Stimulated activated naive CD4-positive, alpha-beta T cell treated with Interleukin-2 at 50 U/mL for 16 hours (primary cell): ENCODE data around the gene CPEB2.

Experiments
- DNase-seq: peaks from one replicate; lab custom pipeline; 2025; lab: John Stamatoyannopoulos, UW

The CPEB2 gene

DNA sequence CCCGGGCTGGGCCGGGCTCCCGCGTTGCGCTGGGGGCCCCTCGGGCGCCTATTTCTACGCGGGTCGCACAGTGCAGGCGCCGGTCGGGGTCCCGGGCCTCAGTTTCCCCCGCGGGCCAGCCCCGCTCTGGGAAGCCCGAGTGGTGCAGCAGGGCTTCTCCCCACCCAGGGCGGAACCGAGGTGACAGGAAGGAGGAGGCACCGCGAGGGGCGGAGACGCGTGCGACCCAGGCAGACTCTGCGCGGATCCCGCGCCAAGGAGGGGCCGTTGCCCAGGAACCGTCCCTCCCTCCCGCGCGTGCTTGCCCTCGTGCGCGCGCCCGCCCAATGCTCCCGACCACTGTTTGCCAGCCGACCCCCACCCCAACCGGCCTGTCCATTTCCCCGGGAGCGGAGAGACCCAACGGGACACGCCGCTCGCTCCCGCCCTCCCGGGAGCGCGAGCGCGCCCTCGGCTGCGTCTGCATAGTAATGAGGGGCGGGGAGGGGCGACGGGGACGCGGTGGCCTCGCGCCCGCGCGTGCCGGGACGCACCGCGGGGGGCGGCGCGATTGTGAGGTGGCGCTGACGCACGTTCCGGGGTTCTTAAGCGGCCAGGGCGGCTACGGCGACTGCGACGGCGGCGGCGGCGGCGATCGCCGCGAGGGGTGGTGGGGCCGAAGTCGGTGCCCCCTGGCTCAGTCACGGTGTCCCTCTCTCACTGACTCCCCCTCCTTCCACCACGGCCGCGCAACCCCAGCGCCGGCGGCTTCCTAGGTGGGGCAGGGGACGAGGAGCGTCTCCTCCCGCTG is at the start of gene CPEB2:
TSS of gene CPEB2 (plus strand) at position 613 of the 790 bp plus-strand sequence. CDS start 193 bp downstream, outside the sequence.
- DNase-seq, result peak; percentile 94

DNA sequence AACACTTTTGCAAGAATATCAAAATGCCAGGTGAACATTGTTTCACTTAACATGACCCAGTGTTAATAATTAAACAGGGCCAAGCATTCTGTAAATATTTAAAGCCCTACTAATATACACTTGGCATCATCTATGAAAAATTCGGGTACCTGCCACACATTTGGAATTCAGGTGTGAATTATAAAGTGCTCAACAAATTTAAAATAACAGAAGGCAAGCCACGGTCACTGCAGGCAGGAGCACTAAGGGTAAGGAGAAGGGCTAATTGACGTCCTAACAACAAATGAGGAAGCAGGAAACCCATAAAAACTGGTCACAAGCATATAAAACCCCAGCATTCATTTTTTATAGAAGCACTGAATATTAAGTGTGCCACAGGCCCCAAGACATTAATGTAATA is 43.8 kb upstream of the CPEB2 start:
- DNase-seq, result no peak

DNA sequence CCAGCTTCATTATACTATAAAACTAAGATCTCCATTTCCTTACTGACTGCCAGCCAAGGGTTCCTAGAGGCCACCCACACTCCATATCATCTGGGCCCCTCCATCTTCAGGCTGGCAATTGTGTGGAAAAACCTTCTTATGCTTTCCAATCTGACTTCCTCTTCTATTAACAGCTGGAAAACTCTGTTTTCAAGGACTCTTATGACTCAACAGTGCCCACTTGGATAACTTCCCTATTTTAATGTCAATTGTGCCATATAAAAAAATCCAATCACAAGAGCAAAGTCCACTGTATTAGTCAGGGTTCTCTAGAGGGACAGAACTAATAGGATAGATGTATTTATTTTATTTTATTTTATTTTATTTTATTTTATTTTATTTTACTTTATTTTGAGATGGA is 41.0 kb upstream of the CPEB2 start:
- no peak for DNase-seq

GRCh38 chr4:14965071-14965470 is 37.2 kb upstream of the CPEB2 start:
- no peak for DNase-seq

GRCh38 chr4:14967982-14968381 is 34.3 kb upstream of the CPEB2 start:
- DNase-seq, result no peak

GRCh38 chr4:14977830-14978229 is 24.5 kb upstream of the CPEB2 start:
- no peak for DNase-seq

- no peak for DNase-seq
Measured at GRCh38 chr4:14984448-14984847, 17.8 kb upstream of the CPEB2 start.

DNA sequence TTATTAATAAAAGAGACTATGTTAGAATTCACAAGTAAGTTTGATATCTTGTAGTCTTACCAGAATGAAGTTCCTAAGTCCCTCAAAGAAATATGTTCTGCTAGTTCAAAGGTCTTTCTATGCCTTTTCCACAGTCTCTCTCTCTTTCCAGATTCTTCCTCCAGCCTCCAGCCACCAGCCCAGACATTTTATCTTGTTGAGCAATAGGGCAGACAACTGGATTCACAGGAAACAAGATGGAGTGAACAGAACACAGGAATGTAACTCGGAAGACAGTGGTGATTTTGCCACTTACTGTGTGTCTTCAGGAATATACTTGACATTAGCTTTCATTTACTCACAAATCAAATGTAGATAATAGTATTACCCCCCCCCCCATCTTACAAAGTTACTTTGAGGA is 17.1 kb upstream of the CPEB2 start:
- DNase-seq, result no peak

DNA sequence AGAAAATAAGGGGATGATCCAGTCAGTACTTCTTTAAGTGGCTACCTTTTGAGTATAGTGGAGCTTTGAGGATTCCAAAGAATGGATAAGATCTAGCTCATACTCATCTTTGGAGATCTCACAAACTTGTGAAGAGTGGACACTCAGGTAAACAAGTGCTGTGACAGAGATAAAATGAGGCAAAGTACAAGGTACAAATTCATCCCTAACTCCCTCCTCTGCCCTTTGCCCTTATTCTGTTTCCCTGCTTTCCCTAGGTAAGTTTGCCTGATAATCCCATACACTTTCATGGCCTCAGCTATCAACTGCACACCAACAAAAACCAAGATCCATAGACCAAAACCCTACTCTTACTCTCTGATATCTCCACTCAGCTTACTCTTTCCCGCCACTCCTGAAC is 16.4 kb upstream of the CPEB2 start:
- DNase-seq, result no peak

DNA sequence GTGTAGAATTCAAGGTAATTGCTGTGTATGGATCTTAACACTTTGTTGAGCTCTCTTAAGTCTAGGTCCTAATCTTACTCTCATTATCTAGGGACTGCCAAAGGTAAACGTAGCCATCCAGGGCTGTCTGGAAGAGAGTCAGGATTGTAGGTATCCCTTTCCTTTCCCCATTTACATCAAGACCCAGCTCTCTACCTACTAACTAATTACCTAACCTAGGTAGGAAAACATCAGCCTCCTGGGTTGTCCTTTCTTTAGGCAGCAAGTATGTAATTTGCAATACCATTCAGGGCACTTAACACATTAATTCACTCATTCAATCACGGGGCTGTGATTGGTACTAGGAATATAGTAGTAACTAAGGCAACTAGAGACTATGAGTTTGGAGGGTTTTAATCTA is 15.2 kb upstream of the CPEB2 start:
- DNase-seq, result no peak

DNA sequence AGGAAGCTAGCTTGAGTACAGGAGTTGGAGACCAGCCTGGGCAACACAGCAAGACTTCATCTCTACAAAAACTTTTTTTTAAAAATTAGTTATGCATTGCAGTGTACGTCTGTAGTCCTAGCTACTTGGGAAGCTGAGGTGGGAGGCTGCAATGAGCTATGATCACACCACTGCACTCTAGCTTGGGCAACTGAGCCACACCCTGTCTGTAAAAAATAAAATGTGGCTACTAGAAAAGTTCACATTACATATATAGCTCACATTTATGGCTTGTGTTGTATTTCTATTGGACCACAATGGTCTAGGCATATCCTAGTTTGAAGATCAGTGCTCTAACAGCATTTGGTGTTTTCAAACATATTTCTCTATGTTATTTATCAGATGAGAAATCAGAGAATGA is 11.8 kb upstream of the CPEB2 start:
- no peak for DNase-seq

DNA sequence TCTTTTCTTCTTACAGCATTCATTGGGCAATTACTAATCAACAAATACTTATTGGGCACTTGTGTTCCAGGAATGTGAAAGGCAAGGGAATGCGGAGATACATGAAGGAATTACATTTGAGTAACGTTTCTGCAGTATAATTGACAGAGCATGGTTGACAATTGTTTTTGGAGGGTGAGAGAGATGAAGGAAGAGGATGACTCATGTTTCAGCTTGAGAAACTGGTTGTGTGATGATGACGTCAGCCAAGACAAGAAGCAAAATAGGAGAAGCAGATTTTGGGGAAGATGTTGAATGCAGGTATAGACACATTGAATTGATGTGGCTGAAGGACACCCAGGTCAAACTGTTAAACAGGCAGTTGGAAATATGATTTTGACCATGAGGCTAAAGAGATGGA is 8.0 kb upstream of the CPEB2 start:
- no peak for DNase-seq

DNA sequence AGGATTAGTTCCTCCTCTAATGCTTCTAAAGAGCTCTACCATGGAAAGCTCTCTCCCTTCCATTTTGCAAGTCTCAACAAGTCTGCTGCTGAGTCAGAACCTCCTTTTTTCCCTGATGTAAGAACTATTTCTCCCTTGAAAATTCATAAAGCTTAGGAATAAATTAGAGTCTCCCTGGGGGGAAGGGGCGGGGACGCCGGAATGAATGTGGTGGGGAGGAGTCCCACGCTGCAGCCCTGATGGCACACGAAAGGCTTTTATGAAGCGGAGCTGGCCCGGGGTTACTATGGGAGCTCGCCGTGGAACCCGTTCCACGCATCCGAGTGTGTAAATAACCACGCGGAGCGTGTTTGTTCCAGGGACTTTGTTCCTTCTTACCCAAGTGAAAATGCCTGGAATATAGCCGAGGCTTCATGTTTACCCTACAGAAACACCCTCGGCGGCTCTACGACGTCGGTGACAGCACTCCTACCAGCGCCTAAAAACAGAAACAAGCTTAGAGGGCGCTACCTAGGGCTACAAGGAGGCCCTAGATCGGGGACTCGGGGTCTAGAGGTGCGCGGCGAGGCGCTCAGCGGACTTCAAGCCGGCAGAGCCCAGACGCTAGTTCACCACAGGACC is 923 bp upstream of the CPEB2 start:
- peak; percentile 52 for DNase-seq

- DNase-seq, result peak; percentile 79
Measured at GRCh38 chr4:15002659-15003400, 549 bp downstream of the CPEB2 start.

- DNase-seq, result peak; percentile 57
Measured at GRCh38 chr4:15003401-15003890, 1.2 kb downstream of the CPEB2 start.

- peak; percentile 59 for DNase-seq
Measured at GRCh38 chr4:15003891-15004738, 1.8 kb downstream of the CPEB2 start.

DNA sequence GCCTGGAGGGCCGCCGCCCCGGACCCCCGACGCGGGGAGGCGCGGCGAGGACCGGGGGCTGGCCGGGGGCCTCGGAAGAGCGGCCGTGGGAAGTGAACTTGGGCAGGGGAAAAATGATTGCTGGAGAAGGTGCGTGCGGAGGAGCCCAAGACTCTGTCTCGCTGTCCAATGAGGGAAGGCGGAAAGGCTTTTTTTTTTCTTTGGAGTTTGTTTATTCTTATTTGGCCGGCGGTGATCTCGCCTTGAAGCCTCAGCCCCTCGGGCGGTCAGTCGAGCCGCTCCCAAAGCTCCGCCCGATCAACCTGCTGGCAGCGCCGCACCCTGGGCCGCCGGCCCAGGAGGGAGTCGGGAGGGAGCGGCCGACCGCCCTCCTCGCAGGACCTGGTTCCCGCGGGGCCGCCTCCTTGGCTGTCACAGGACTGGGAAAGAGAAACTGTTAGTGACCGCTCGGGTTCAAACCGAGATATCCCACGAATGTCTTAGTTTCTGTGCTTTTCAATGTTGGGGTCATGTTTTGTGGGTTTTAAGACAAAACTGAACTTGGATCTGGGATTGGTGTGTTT is 2.5 kb downstream of the CPEB2 start:
- peak; percentile 23 for DNase-seq

DNA sequence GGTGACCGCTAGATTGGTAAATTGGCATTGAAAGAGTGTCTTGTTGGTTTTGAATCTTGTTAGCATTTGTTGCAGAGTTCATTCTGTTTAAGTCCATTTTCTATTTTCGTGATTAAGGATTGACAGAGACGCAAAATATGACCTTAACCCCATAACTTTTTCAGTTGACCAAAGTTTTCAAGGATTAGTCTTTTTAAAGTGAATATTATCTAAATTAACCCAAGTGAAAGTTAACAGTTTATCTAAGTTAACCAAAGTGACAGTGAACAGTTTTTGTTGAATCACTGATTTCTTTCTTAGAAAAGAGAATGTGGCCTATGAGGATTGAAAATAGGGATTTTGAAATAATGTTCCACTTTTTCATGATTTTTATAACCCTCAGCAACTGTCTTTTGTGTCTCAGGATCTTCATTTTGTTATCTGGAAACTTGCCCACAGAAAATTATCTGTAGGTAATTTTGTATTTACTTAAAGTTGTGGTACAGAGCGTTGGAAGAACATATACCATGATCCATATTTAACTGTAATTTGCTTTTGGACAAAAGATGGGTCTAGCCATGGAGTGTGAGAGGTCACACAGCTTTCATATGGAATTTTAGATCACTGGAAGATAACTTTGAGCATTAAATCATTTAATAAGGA is 3.3 kb downstream of the CPEB2 start:
- DNase-seq, result no peak

- no peak for DNase-seq
Measured at GRCh38 chr4:15006416-15007024, 4.2 kb downstream of the CPEB2 start.

DNA sequence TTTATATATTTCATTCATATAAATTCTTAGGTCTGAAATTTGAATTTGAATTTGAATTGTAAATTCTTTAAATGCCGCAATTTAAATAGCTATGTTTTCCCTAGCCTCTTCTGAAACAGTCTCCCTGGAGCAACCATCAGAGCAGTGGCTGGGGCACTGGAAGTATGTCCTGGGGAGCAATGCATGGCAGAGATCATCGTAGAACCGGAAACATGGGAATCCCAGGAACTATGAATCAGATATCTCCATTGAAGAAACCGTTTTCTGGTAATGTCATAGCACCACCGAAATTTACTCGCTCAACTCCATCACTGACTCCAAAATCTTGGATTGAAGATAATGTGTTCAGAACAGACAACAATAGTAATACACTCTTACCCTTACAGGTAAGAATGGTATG is 4.9 kb downstream of the CPEB2 start:
- no peak for DNase-seq
